ENCODE measurements around the gene PTRH2. TPM values are rescaled to one million over a fixed set of nuclear protein-coding genes. Genes with fewer than 3 reads are reported as not detected.

PTRH2 gene
- total RNA-seq, 3 donors from 2014 or later (not counting 1 experiment from before 2014, with no cell fraction given), result 5.9 to 10.5 (median 6.6) TPM

DNA sequence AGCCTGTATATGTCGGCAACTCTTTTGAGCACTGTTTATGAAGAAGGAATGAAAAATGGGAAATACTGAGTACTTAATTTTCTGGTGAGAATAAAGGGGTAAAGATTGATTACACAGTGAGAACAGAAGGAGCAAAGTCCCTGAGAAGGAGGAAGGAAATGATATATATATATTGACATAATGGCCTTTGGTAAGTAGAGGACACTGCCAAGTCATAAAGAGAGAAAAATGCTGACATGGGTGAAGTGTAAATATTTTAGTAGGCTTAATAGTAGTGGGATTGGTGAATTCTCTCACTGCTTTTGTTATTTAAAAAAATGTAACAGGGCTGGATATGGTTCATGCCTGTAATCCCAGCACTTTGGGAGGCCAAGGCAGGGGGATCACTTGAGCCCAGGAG is 16.4 kb upstream of the PTRH2 start:
- ATAC-seq (no peak), DNase-seq (no peak)
- TF ChIP-seq, protein P1, sequence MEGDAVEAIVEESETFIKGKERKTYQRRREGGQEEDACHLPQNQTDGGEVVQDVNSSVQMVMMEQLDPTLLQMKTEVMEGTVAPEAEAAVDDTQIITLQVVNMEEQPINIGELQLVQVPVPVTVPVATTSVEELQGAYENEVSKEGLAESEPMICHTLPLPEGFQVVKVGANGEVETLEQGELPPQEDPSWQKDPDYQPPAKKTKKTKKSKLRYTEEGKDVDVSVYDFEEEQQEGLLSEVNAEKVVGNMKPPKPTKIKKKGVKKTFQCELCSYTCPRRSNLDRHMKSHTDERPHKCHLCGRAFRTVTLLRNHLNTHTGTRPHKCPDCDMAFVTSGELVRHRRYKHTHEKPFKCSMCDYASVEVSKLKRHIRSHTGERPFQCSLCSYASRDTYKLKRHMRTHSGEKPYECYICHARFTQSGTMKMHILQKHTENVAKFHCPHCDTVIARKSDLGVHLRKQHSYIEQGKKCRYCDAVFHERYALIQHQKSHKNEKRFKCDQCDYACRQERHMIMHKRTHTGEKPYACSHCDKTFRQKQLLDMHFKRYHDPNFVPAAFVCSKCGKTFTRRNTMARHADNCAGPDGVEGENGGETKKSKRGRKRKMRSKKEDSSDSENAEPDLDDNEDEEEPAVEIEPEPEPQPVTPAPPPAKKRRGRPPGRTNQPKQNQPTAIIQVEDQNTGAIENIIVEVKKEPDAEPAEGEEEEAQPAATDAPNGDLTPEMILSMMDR (IDR thresholded peaks at IDR 0.05), result no peak
- Mint-ChIP-seq H3K27me3 (ENCODE audit: low read depth in 2 of 2) (no peaks in the 10 kb centered on the region), H3K4me3 (no peak overlapping the region), H3K4me1 (peaks cover 36 to 40% of the 10 kb centered on the region in 2 donors), H3K9me3 (no peaks in the 10 kb centered on the region), H3K27ac (peak overlapping the region in 1 of 2 donors; percentile 8), H3K36me3 (no peaks in the 10 kb centered on the region)
- no peak overlapping the region for H3K4me3 ChIP-seq (ENCODE audit: low read length)
- no peak overlapping the region for H3K27ac ChIP-seq (ENCODE audit: low read length)
- H3K27me3 ChIP-seq (ENCODE audit: control insufficient read depth, insufficient read depth, low read length), result no peaks in the 10 kb centered on the region
- no peaks in the 10 kb centered on the region for H3K36me3 ChIP-seq (ENCODE audit: control insufficient read depth, insufficient read depth, low read length)
- H3K9me3 ChIP-seq (ENCODE audit: control insufficient read depth, insufficient read depth, low read length), result no peaks in the 10 kb centered on the region
- intact Hi-C loops (cut with micrococcal nuclease), result no loop called here
- no peaks in the 10 kb centered on the region for H3K4me1 ChIP-seq (ENCODE audit: control insufficient read depth, insufficient read depth, low read length)
- WGBS (ENCODE audit: insufficient coverage), result 96% methylated on average over 1 of the region's 1 CpG

DNA sequence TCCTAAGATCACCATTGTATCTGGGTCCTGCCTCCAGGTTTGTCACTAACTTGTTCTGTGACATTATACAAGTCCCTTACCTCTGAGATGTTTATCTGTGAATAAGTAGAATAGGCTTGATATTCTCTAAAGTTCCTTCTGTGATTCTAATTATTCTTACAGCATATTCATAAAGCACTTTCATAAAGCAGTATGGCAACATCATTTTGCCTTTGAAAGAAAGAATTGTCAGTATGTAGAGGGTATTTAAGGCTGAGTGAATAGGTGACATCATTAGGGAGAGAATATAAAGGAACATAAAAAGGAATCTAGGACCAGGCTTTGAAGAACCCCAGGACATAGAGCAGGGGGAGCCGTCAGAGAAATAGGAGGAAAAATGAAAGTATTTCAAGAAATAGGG is 15.8 kb upstream of the PTRH2 start:
- H3K9me3 ChIP-seq (ENCODE audit: control insufficient read depth, insufficient read depth, low read length), result no peaks in the 10 kb centered on the region
- DNase-seq (no peak), ATAC-seq (no peak)
- Mint-ChIP-seq H3K27me3 (ENCODE audit: low read depth in 2 of 2) (no peaks in the 10 kb centered on the region), H3K27ac (peak overlapping the region in 1 of 2 donors; percentile 8), H3K9me3 (no peaks in the 10 kb centered on the region), H3K36me3 (no peaks in the 10 kb centered on the region), H3K4me1 (peaks cover 39 to 44% of the 10 kb centered on the region in 2 donors), H3K4me3 (no peak overlapping the region)
- no peaks in the 10 kb centered on the region for H3K27me3 ChIP-seq (ENCODE audit: control insufficient read depth, insufficient read depth, low read length)
- no peaks in the 10 kb centered on the region for H3K4me1 ChIP-seq (ENCODE audit: control insufficient read depth, insufficient read depth, low read length)
- no peaks in the 10 kb centered on the region for H3K36me3 ChIP-seq (ENCODE audit: control insufficient read depth, insufficient read depth, low read length)
- H3K4me3 ChIP-seq (ENCODE audit: low read length), result no peak overlapping the region
- 90% methylated on average over 1 of the region's 1 CpG for WGBS (ENCODE audit: insufficient coverage)
- intact Hi-C loops (cut with micrococcal nuclease), result no loop called here
- no peak overlapping the region for H3K27ac ChIP-seq (ENCODE audit: low read length)
- TF ChIP-seq, protein P1 (IDR thresholded peaks at IDR 0.05), result no peak

DNA sequence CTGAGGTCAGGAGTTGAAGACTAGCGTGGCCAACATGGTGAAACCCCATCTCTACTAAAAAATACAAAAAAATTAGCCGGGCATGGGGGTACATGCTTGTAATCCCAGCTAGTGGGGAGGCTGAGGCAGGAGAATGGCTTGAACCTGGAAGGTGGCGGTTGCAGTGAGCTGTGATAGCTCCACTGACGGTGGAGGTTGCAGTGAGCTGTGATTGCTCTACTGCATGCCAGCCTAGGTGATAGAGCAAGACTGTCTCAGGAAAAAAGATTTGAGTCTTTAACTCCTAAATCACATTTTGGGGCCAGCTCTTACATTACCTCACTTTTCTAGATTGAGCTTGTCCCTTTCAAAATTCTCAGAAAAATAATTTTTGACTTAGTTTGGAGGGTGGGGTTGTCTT is 15.4 kb upstream of the PTRH2 start:
- Mint-ChIP-seq H3K27ac (peak overlapping the region in 1 of 2 donors; percentile 8), H3K36me3 (no peaks in the 10 kb centered on the region), H3K27me3 (ENCODE audit: low read depth in 2 of 2) (no peaks in the 10 kb centered on the region), H3K4me1 (peaks cover 38 to 44% of the 10 kb centered on the region in 2 donors), H3K9me3 (no peaks in the 10 kb centered on the region), H3K4me3 (no peak overlapping the region)
- intact Hi-C loops (cut with micrococcal nuclease), result no loop called here
- ATAC-seq, result no peak
- Histone ChIP-seq H3K27ac (ENCODE audit: low read length) (no peak overlapping the region), H3K27me3 (ENCODE audit: control insufficient read depth, insufficient read depth, low read length) (no peaks in the 10 kb centered on the region), H3K4me1 (ENCODE audit: control insufficient read depth, insufficient read depth, low read length) (no peaks in the 10 kb centered on the region), H3K4me3 (ENCODE audit: low read length) (no peak overlapping the region), H3K9me3 (ENCODE audit: control insufficient read depth, insufficient read depth, low read length) (no peaks in the 10 kb centered on the region), H3K36me3 (ENCODE audit: control insufficient read depth, insufficient read depth, low read length) (no peaks in the 10 kb centered on the region)
- 96% methylated on average over 4 of the region's 4 CpGs for WGBS (ENCODE audit: insufficient coverage)
- DNase-seq, result no peak
- TF ChIP-seq, protein P1 (IDR thresholded peaks at IDR 0.05), result no peak

DNA sequence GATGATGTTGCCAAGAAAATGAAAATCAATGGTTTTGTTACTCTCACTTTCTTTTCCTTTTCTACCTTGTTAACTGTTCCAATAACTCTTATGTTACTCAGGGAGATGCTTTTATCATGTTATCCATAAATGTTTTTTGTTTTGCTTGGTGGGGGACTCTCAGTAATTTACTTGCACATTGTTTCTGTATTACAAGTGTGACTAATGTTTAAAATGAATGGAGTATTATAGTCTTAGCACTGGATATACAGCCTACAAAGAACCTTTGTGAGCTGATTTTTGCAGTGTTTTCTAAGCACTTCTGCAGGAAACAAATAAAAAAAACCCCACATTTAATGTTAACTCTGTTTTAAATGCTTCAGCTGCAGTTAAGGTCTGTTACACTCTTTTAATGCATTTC is 12.3 kb upstream of the PTRH2 start:
- no peak overlapping the region for H3K4me3 ChIP-seq (ENCODE audit: low read length)
- no peak overlapping the region for H3K27ac ChIP-seq (ENCODE audit: low read length)
- H3K9me3 ChIP-seq (ENCODE audit: control insufficient read depth, insufficient read depth, low read length), result no peaks in the 10 kb centered on the region
- TF ChIP-seq, protein P1 (IDR thresholded peaks at IDR 0.05), result no peak
- H3K4me1 ChIP-seq (ENCODE audit: control insufficient read depth, insufficient read depth, low read length), result no peaks in the 10 kb centered on the region
- no peaks in the 10 kb centered on the region for H3K27me3 ChIP-seq (ENCODE audit: control insufficient read depth, insufficient read depth, low read length)
- intact Hi-C loops (cut with micrococcal nuclease), result no loop called here
- H3K9me3 Mint-ChIP-seq, result no peaks in the 10 kb centered on the region
- DNase-seq (no peak), ATAC-seq (no peak)
- H3K27ac Mint-ChIP-seq, result no peak overlapping the region
- H3K36me3 Mint-ChIP-seq, result no peaks in the 10 kb centered on the region
- H3K36me3 ChIP-seq (ENCODE audit: control insufficient read depth, insufficient read depth, low read length), result no peaks in the 10 kb centered on the region
- H3K4me3 Mint-ChIP-seq, result no peak overlapping the region
- no peaks in the 10 kb centered on the region for H3K27me3 Mint-ChIP-seq (ENCODE audit: low read depth in 2 of 2)
- peaks cover 39 to 40% of the 10 kb centered on the region in 2 donors for H3K4me1 Mint-ChIP-seq

All from natural killer cell (primary cell).